HG03460 (cell line): ENCODE data around the gene ETFB.

ENCODE experiments used
- ATAC-seq: cut with Tn5 transposase; IDR thresholded peaks from one replicate; pipeline ENCODE4 v1.9.1; 2021; ENCODE audit not compliant: unreplicated experiment

ETFB gene

GRCh38 chr19:51296336-51297093 is 69.7 kb downstream of the ETFB start:
- ATAC-seq: no peak

- no peak for ATAC-seq
Observed at GRCh38 chr19:51295382-51296126, 70.6 kb downstream of the ETFB start.
